SK-N-SH (cell line): ENCODE measurements around the gene OCA2. TPM values are rescaled to one million over a fixed set of nuclear protein-coding genes. Genes with fewer than 3 reads are reported as not detected.

Experiments used
- CTCF ChIA-PET: fragments of 300-600, 350-600 bp; formaldehyde crosslinking; extraction: SDS; loops from one replicate; lab custom pipeline; 2021; lab: Yijun Ruan, JAX
- POLR2A ChIA-PET: fragments of 350-600 bp; sonication (Branson Sonifier 250); formaldehyde crosslinking; extraction: SDS; loops from one replicate; lab custom pipeline; 2020; ENCODE audit warnings: antibody characterized with exemption, inconsistent platforms; lab: Yijun Ruan, JAX
- DNase-seq: peaks from one replicate; pipeline ENCODE4 v3.0.0; 2012
- H2AFZ ChIP-seq: fragments of 200-600 bp; sonication (generic); 2 replicates; pipeline ENCODE4 v1.8.1; 2016; ENCODE audit warnings: antibody characterized with exemption, mild to moderate bottlenecking, low read depth
- H3F3A ChIP-seq: fragments of 200-600 bp; sonication (generic); replicated peaks from 2 replicates; pipeline ENCODE3; 2016; ENCODE audit warnings: antibody characterized with exemption, mild to moderate bottlenecking; ENCODE audit not compliant: insufficient read depth
- H3K27ac ChIP-seq, 2 experiments: fragments of 200-500 bp in 1 of 2; fragments of 200-600 bp in 1 of 2; sonication (Bioruptor generic) in 1 of 2; sonication (generic), shearing (Covaris generic) in 1 of 2; 2 replicates each; pipeline versions ENCODE4 v1.5.1 to v1.6.1; 2014 to 2016; ENCODE audit warnings: low read depth in 2 of 2, inconsistent platforms in 1 of 2, low read length in 1 of 2, mild to moderate bottlenecking in 1 of 2, mixed read lengths in 1 of 2
- H3K27me3 ChIP-seq: fragments of 200-600 bp; sonication (generic), shearing (Covaris generic); 2 replicates; pipeline ENCODE4 v1.6.1; 2016; ENCODE audit warnings: mixed run types; ENCODE audit not compliant: insufficient read depth
- H3K36me3 ChIP-seq, 2 experiments: fragments of 200-500 bp in 1 of 2; fragments of 200-600 bp in 1 of 2; sonication (Bioruptor generic) in 1 of 2; sonication (generic) in 1 of 2; replicated peaks in 1 of 2; 2 replicates each; pipeline versions ENCODE3 to v1.5.1; 2014 to 2016; ENCODE audit warnings: low read length in 1 of 2, mild to moderate bottlenecking in 1 of 2; ENCODE audit not compliant: insufficient read depth in 2 of 2, control insufficient read depth in 1 of 2
- H3K4me1 ChIP-seq, 2 experiments: fragments of 200-500 bp in 1 of 2; fragments of 200-600 bp in 1 of 2; sonication (Bioruptor generic) in 1 of 2; sonication (generic), shearing (Covaris generic) in 1 of 2; 2 replicates each; pipeline versions ENCODE4 v1.5.1 to v1.6.1; 2014 to 2016; ENCODE audit warnings: low read depth in 1 of 2, low read length in 1 of 2, mixed run types in 1 of 2; ENCODE audit not compliant: insufficient read depth in 2 of 2, control insufficient read depth in 1 of 2
- H3K4me2 ChIP-seq: fragments of 200-600 bp; sonication (generic), shearing (Covaris generic); 2 replicates; pipeline ENCODE4 v1.6.1; 2017; ENCODE audit warnings: mixed run types
- H3K4me3 ChIP-seq, 2 experiments: fragments of 200-500 bp in 1 of 2; fragments of 200-600 bp in 1 of 2; sonication (Bioruptor generic) in 1 of 2; sonication (generic), shearing (Covaris generic) in 1 of 2; 2 replicates each; pipeline versions ENCODE4 v1.5.1 to v1.8.1; 2014 to 2016; ENCODE audit warnings: low read depth in 2 of 2, inconsistent platforms in 1 of 2, low read length in 1 of 2, mild to moderate bottlenecking in 1 of 2, mixed read lengths in 1 of 2, moderate library complexity in 1 of 2
- H3K79me2 ChIP-seq: fragments of 200-600 bp; sonication (generic); 2 replicates; pipeline ENCODE4 v1.8.1; 2017; ENCODE audit warnings: mild to moderate bottlenecking; ENCODE audit not compliant: insufficient read depth
- H3K9ac ChIP-seq: fragments of 200-600 bp; sonication (generic); 2 replicates; pipeline ENCODE4 v1.6.1; 2017; ENCODE audit warnings: mixed run types
- H3K9me2 ChIP-seq: fragments of 200-600 bp; sonication (generic); 2 replicates; pipeline ENCODE4 v1.6.1; 2017; ENCODE audit warnings: mixed run types
- H3K9me3 ChIP-seq: fragments of 200-600 bp; sonication (generic); 2 replicates; pipeline ENCODE4 v1.6.1; 2017; ENCODE audit warnings: mixed run types, mild to moderate bottlenecking, moderate library complexity
- H4K20me1 ChIP-seq: fragments of 200-600 bp; sonication (generic); 2 replicates; pipeline ENCODE4 v1.6.1; 2017; ENCODE audit warnings: mild to moderate bottlenecking, mixed run types; ENCODE audit not compliant: insufficient read depth
- EP300 ChIP-seq, 2 experiments: IDR thresholded peaks; 2 replicates each; pipeline versions ENCODE4 v1.4.0 to v1.6.1; 2012; ENCODE audit warnings: borderline replicate concordance in 1 of 2, low read depth in 1 of 2, low read length in 1 of 2
- EZH2phosphoT487 ChIP-seq: fragments of 200-600 bp; sonication (generic); IDR thresholded peaks from 2 replicates; pipeline ENCODE4 v1.6.1; 2017; ENCODE audit warnings: low read depth, mixed run types, mild to moderate bottlenecking, antibody characterized with exemption, moderate library complexity, borderline replicate concordance
- FOSL2 ChIP-seq: IDR thresholded peaks from 2 replicates; pipeline ENCODE4 v1.4.0; 2012; ENCODE audit warnings: low read depth, mild to moderate bottlenecking, moderate library complexity, borderline replicate concordance
- FOXJ3 ChIP-seq: sonication (generic); formaldehyde crosslinking; IDR thresholded peaks from 2 replicates; pipeline ENCODE4 v1.5.1; 2020; ENCODE audit warnings: mild to moderate bottlenecking, missing genetic modification reagents
- NRF1 ChIP-seq: IDR thresholded peaks from 2 replicates; pipeline ENCODE4 v1.6.1; 2012; ENCODE audit warnings: low read depth, mild to moderate bottlenecking, low read length
- PBX3 ChIP-seq: IDR thresholded peaks from 2 replicates; pipeline ENCODE4; 2012
- RCOR1 ChIP-seq: fragments of 150-350 bp; IDR thresholded peaks from 2 replicates; pipeline ENCODE4 v1.6.1; 2017; ENCODE audit warnings: antibody characterized with exemption, low read length
- REST ChIP-seq: IDR thresholded peaks from 2 replicates; pipeline ENCODE4 v1.6.1; 2012; ENCODE audit warnings: mild to moderate bottlenecking, low read depth, low read length, moderate library complexity
- RFX5 ChIP-seq: IDR thresholded peaks from 2 replicates; pipeline ENCODE4 v1.6.1; 2012; ENCODE audit warnings: mild to moderate bottlenecking, improper control_type of control experiment, low read length
- RXRA ChIP-seq: IDR thresholded peaks from 2 replicates; pipeline ENCODE4 v1.4.0; 2012; ENCODE audit warnings: low read depth, mild to moderate bottlenecking, borderline replicate concordance
- SIN3A ChIP-seq: IDR thresholded peaks from 2 replicates; pipeline ENCODE4 v1.6.1; 2012; ENCODE audit warnings: low read depth, mild to moderate bottlenecking, low read length, moderate library complexity, borderline replicate concordance
- TEAD4 ChIP-seq: IDR thresholded peaks from 2 replicates; pipeline ENCODE4 v1.4.0; 2012; ENCODE audit warnings: mild to moderate bottlenecking, borderline replicate concordance; ENCODE audit not compliant: insufficient read depth
- USF2 ChIP-seq: fragments of 150-350 bp; IDR thresholded peaks from 2 replicates; pipeline ENCODE4 v1.6.1; 2017; ENCODE audit warnings: antibody characterized with exemption, low read length, low read depth, borderline replicate concordance
- YY1 ChIP-seq: IDR thresholded peaks from 2 replicates; pipeline ENCODE4 v1.4.0; 2012; ENCODE audit warnings: low read depth, mild to moderate bottlenecking
- ZBTB33 ChIP-seq: IDR thresholded peaks from 2 replicates; pipeline ENCODE4 v1.4.0; 2012; ENCODE audit warnings: low read depth, borderline replicate concordance
- WGBS: methylation state at CpG from one replicate; pipeline ENCODE4 v1.1.6; 2017; ENCODE audit warnings: low lambda C conversion rate; 5-methylcytosine and 5-hydroxymethylcytosine counted together
- polyA plus RNA-seq, 3 experiments: library from polyadenylated mRNA; depleted of rRNA; stranded (reverse); fragments of >200 nt; gene quantifications; 2 replicates each; pipeline ENCODE4 v1.2.3, GENCODE V29; 2012

Gene OCA2
- polyA plus RNA-seq, 1 of the 3 experiments (the other 2 are of a cell fraction): 0.16 TPM

- no peak overlapping the region for H3K27ac ChIP-seq
- TF ChIP-seq EP300 (IDR thresholded peaks at IDR 0.05; ENCODE audit: borderline replicate concordance in 1 of 2, low read depth in 1 of 2, low read length in 1 of 2) (no peak), RFX5 (no peak), REST (no peak), USF2 (no peak), EZH2phosphoT487 (no peak), RCOR1 (no peak), FOSL2 (no peak), NRF1 (no peak), SIN3A (no peak), PBX3 (no peak), RXRA (no peak), YY1 (no peak), TEAD4 (no peak), FOXJ3 (CRISPR knock-in tag) (no peak), ZBTB33 (no peak)
- TF ChIP-seq, all 33 proteins: peak for 0
- Histone ChIP-seq H3K27me3 (no peaks in the 10 kb centered on the region), H3K4me3 (no peak overlapping the region), H3K9ac (no peak overlapping the region), H3K9me2 (no peaks in the 10 kb centered on the region), H3F3A (no peaks in the 10 kb centered on the region), H2AFZ (no peak overlapping the region), H3K9me3 (no peaks in the 10 kb centered on the region), H3K4me1 (no peaks in the 10 kb centered on the region; a peak in 1 of 4 replicates), H4K20me1 (no peaks in the 10 kb centered on the region), H3K79me2 (no peaks in the 10 kb centered on the region), H3K4me2 (no peak overlapping the region), H3K36me3 (no peaks in the 10 kb centered on the region)
- POLR2A ChIA-PET: no interaction called here
- CTCF ChIA-PET: interaction anchor here (1.3 to 3.3 kb wide), 2 partner anchors 12 to 19 kb away, joined by 4 to 23 read pairs; no protein-coding TSS in a partner anchor
- WGBS: 64% methylated on average over 3 of the region's 3 CpGs
- no peak for DNase-seq
Measured at GRCh38 chr15:28033443-28033842, 65.7 kb downstream of the OCA2 start.
